HG02623 (cell line): ENCODE results near the gene NDFIP2.
A peak's percentile ranks its signal among the peaks of the same experiment; 100 is the strongest.

Experiments
- ATAC-seq: cut with Tn5 transposase; IDR thresholded peaks from one replicate; pipeline ENCODE4 v1.9.1; 2021; ENCODE audit warnings: moderate library complexity; ENCODE audit not compliant: unreplicated experiment

Gene NDFIP2

GRCh38 chr13:79480954-79481684 is at the start of gene NDFIP2:
Gene NDFIP2 (plus strand): TSS chr13:79481155. CDS start chr13:79481204, 49 bp downstream.
- peak; percentile 93 for ATAC-seq

GRCh38 chr13:79432086-79432485 is 48.9 kb upstream of the NDFIP2 start:
- ATAC-seq, result no peak

- no peak for ATAC-seq
Measured at GRCh38 chr13:79432992-79433391, 48.0 kb upstream of the NDFIP2 start.

GRCh38 chr13:79434556-79434955 is 46.4 kb upstream of the NDFIP2 start:
- ATAC-seq, result no peak

GRCh38 chr13:79435561-79435990 is 45.4 kb upstream of the NDFIP2 start:
- no peak for ATAC-seq

- no peak for ATAC-seq
Measured at GRCh38 chr13:79439275-79439674, 41.7 kb upstream of the NDFIP2 start.

- ATAC-seq, result no peak
Measured at GRCh38 chr13:79440958-79441528, 39.9 kb upstream of the NDFIP2 start.

- ATAC-seq, result no peak
Measured at GRCh38 chr13:79442221-79442620, 38.7 kb upstream of the NDFIP2 start.

- ATAC-seq, result no peak
Measured at GRCh38 chr13:79442706-79443105, 38.2 kb upstream of the NDFIP2 start.

- no peak for ATAC-seq
Measured at GRCh38 chr13:79445968-79446645, 34.8 kb upstream of the NDFIP2 start.

- no peak for ATAC-seq
Measured at GRCh38 chr13:79447141-79447540, 33.8 kb upstream of the NDFIP2 start.

- no peak for ATAC-seq
Measured at GRCh38 chr13:79447741-79448140, 33.2 kb upstream of the NDFIP2 start.

- peak; percentile 24 for ATAC-seq
Measured at GRCh38 chr13:79448413-79448812, 32.5 kb upstream of the NDFIP2 start.

- ATAC-seq, result no peak
Measured at GRCh38 chr13:79450110-79450509, 30.8 kb upstream of the NDFIP2 start.

GRCh38 chr13:79451500-79451962 is 29.4 kb upstream of the NDFIP2 start:
- ATAC-seq, result peak; percentile 99

GRCh38 chr13:79452239-79452913 is 28.6 kb upstream of the NDFIP2 start:
- ATAC-seq, result no peak

- ATAC-seq, result no peak
Measured at GRCh38 chr13:79455331-79455730, 25.6 kb upstream of the NDFIP2 start.

- ATAC-seq, result no peak
Measured at GRCh38 chr13:79456051-79456450, 24.9 kb upstream of the NDFIP2 start.

- no peak for ATAC-seq
Measured at GRCh38 chr13:79456656-79457365, 24.1 kb upstream of the NDFIP2 start.

GRCh38 chr13:79457390-79457789 is 23.6 kb upstream of the NDFIP2 start:
- no peak for ATAC-seq

- ATAC-seq, result no peak
Measured at GRCh38 chr13:79457948-79458347, 23.0 kb upstream of the NDFIP2 start.
